HepG2 (cell line): ENCODE results near the gene ZC3H12A. TPM values are rescaled to one million over a fixed set of nuclear protein-coding genes. Genes with fewer than 3 reads are reported as not detected.
A peak's percentile ranks its signal among the peaks of the same experiment; 100 is the strongest.

Source experiments
- ARID4A ChIP-seq: sonication (generic); formaldehyde crosslinking; IDR thresholded peaks from 2 replicates; pipeline ENCODE4 v1.5.0; 2020; ENCODE audit warnings: mild to moderate bottlenecking, missing genetic modification reagents, borderline replicate concordance
- ESRRA ChIP-seq: sonication (generic); formaldehyde crosslinking; IDR thresholded peaks from 2 replicates; pipeline ENCODE4 v1.5.1; 2020; ENCODE audit warnings: mild to moderate bottlenecking, low read depth, missing genetic modification reagents
- EZH2 ChIP-seq: conservative IDR thresholded peaks from 2 replicates; pipeline ENCODE4 v1.6.1; 2012; ENCODE audit warnings: mild to moderate bottlenecking, low read depth, low read length, moderate library complexity
- GABPB1 ChIP-seq: IDR thresholded peaks from 2 replicates; pipeline ENCODE4 v1.6.1; 2016; ENCODE audit warnings: mild to moderate bottlenecking, missing genetic modification reagents, moderate library complexity, missing compliant biosample characterization
- MXD1 ChIP-seq: sonication (generic); formaldehyde crosslinking; IDR thresholded peaks from 2 replicates; pipeline ENCODE4 v1.4.0; 2020; ENCODE audit warnings: mild to moderate bottlenecking, missing genetic modification reagents
- MXD3 ChIP-seq: IDR thresholded peaks from 2 replicates; pipeline ENCODE4 v1.6.1; 2016; ENCODE audit warnings: mild to moderate bottlenecking, missing biosample characterization, missing genetic modification reagents
- PHF21A ChIP-seq: sonication (generic); formaldehyde crosslinking; IDR thresholded peaks from 2 replicates; pipeline ENCODE4 v1.5.0; 2020; ENCODE audit warnings: mild to moderate bottlenecking, missing genetic modification reagents
- POLR2A ChIP-seq, 2 experiments: IDR thresholded peaks; 2 replicates each; pipeline ENCODE4 v1.6.1; 2011; ENCODE audit warnings: low read depth in 2 of 2, low read length in 2 of 2, mild to moderate bottlenecking in 1 of 2, moderate library complexity in 1 of 2; ENCODE audit not compliant: insufficient read depth in 1 of 2
- SP2 ChIP-seq: sonication (generic); formaldehyde crosslinking; IDR thresholded peaks from 2 replicates; pipeline ENCODE4 v1.5.1; 2020; ENCODE audit warnings: mild to moderate bottlenecking, missing genetic modification reagents
- SP5 ChIP-seq: IDR thresholded peaks from 2 replicates; pipeline ENCODE4 v1.6.1; 2016; ENCODE audit warnings: low read depth, borderline replicate concordance
- TCF12 ChIP-seq, 2 experiments: fragments of 450-650 bp in 1 of 2; sonication (generic) in 1 of 2; formaldehyde crosslinking in 1 of 2; IDR thresholded peaks; 2 replicates each; pipeline versions ENCODE4 v1.6.1 to v1.8.0; 2017 to 2022; ENCODE audit warnings: antibody characterized with exemption in 1 of 2, mild to moderate bottlenecking in 1 of 2, missing genetic modification reagents in 1 of 2, moderate library complexity in 1 of 2
- TOPORS ChIP-seq: sonication (generic); formaldehyde crosslinking; IDR thresholded peaks from 2 replicates; pipeline ENCODE4 v1.8.0; 2023; ENCODE audit warnings: mild to moderate bottlenecking, missing genetic modification reagents
- U2AF2 ChIP-seq: fragments of 200-400 bp; formaldehyde crosslinking; IDR thresholded peaks from 2 replicates; pipeline ENCODE4 v1.6.1; 2017; ENCODE audit warnings: low read depth, mild to moderate bottlenecking, low read length
- ZFX ChIP-seq: sonication (generic); formaldehyde crosslinking; IDR thresholded peaks from 2 replicates; pipeline ENCODE4 v1.4.0; 2020; ENCODE audit warnings: mild to moderate bottlenecking, low read depth, missing genetic modification reagents, moderate library complexity
- ZNF296 ChIP-seq: sonication (generic); formaldehyde crosslinking; conservative IDR thresholded peaks from 2 replicates; pipeline ENCODE4 v1.5.0; 2020; ENCODE audit warnings: mild to moderate bottlenecking, missing genetic modification reagents
- ZNF547 ChIP-seq: sonication (generic); formaldehyde crosslinking; IDR thresholded peaks from 2 replicates; pipeline ENCODE4 v1.5.1; 2020; ENCODE audit warnings: mild to moderate bottlenecking, missing genetic modification reagents
- ZNF678 ChIP-seq: sonication (generic); formaldehyde crosslinking; IDR thresholded peaks from 2 replicates; pipeline ENCODE4 v1.4.0; 2020; ENCODE audit warnings: mild to moderate bottlenecking, missing genetic modification reagents
- ZNF788 ChIP-seq: sonication (generic); formaldehyde crosslinking; IDR thresholded peaks from 2 replicates; pipeline ENCODE4 v1.5.0; 2020; ENCODE audit warnings: mild to moderate bottlenecking, missing genetic modification reagents, borderline replicate concordance
- ZNF839 ChIP-seq: sonication (generic); formaldehyde crosslinking; IDR thresholded peaks from 2 replicates; pipeline ENCODE4 v1.4.0; 2020; ENCODE audit warnings: missing genetic modification reagents, mild to moderate bottlenecking, borderline replicate concordance
- ZNF883 ChIP-seq: sonication (generic); formaldehyde crosslinking; IDR thresholded peaks from 2 replicates; pipeline ENCODE4 v1.5.1; 2020; ENCODE audit warnings: mild to moderate bottlenecking, missing genetic modification reagents; ENCODE audit errors: not compliant biosample characterization
- polyA plus RNA-seq, 8 experiments: library from polyadenylated mRNA; depleted of rRNA in 3 of 8; stranded (reverse) in 7 of 8; unstranded in 1 of 8; fragments of >200 nt; fragmentation: Illumina TruSeq in 4 of 8; extraction: Trizol in 4 of 8; gene quantifications; 2 replicates each; pipeline versions ENCODE4 v1.2.1 to v1.2.3, GENCODE V29; 2011 to 2016; ENCODE audit warnings: low read depth in 4 of 8, missing spikeins in 1 of 8, mixed read lengths in 1 of 8; ENCODE audit not compliant: insufficient read depth in 1 of 8
- total RNA-seq, 5 experiments: library from RNA; depleted of rRNA; stranded (reverse); fragments of >200 nt; fragmentation: Illumina TruSeq; extraction: Trizol; gene quantifications; 2 replicates each; pipeline ENCODE4 v1.2.3, GENCODE V29; 2016; ENCODE audit warnings: low read depth in 1 of 5
- TF ChIP-seq, protein P1 (sequence below): sonication (generic); formaldehyde crosslinking; IDR thresholded peaks from 2 replicates; pipeline ENCODE4 v1.4.0; 2020; ENCODE audit warnings: mild to moderate bottlenecking, missing genetic modification reagents
- TF ChIP-seq, protein P2 (sequence below): sonication (generic); formaldehyde crosslinking; IDR thresholded peaks from 2 replicates; pipeline ENCODE4 v1.8.1; 2022; ENCODE audit warnings: mild to moderate bottlenecking, missing genetic modification reagents

The ZC3H12A gene
- total and polyA plus RNA-seq, 2 of the 13 experiments (the other 11 are each of a cell fraction or from before 2014, with no cell fraction given): 6.8 to 13.3 TPM

GRCh38 chr1:37471345-37472231, 2.8 kb upstream of the ZC3H12A start (continued):
- TF ChIP-seq SP5 (CRISPR knock-in tag) (0 out of 2 replicates have a peak, but pooled peaks have one; percentile 10), MXD3 (CRISPR knock-in tag) (no peak), PHF21A (no peak), POLR2A (IDR thresholded peaks at IDR 0.05; ENCODE audit: insufficient read depth in 1 of 2, low read depth in 2 of 2, low read length in 2 of 2) (peak in 1 of 2 experiments; percentile 31; a peak in 1 of 4 replicates), TOPORS (no peak), SP2 (no peak), ARID4A (CRISPR knock-in tag) (0 out of 2 replicates have a peak, but pooled peaks have one; percentile 28), ESRRA (CRISPR knock-in tag) (0 out of 2 replicates have a peak, but pooled peaks have one; percentile 26), ZFX (peak; percentile 30), GABPB1 (CRISPR knock-in tag) (peak; percentile 38; the same call in 1 of the 2 replicates), U2AF2 (no peak), MXD1 (CRISPR knock-in tag) (no peak), TCF12 (IDR thresholded peaks at IDR 0.05) (no peak), TCF12 (CRISPR knock-in tag; IDR thresholded peaks at IDR 0.05) (no peak), EZH2 (no peak), ZNF296 (CRISPR knock-in tag) (0 out of 2 replicates have a peak, but pooled peaks have one; percentile 48), ZNF547 (CRISPR knock-in tag) (no peak), ZNF678 (no peak), ZNF839 (CRISPR knock-in tag) (no peak), ZNF788 (CRISPR knock-in tag) (no peak), ZNF883 (peak; percentile 31)
- TF ChIP-seq, protein P1, sequence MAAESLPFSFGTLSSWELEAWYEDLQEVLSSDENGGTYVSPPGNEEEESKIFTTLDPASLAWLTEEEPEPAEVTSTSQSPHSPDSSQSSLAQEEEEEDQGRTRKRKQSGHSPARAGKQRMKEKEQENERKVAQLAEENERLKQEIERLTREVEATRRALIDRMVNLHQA: no peak
- TF ChIP-seq, protein P2, sequence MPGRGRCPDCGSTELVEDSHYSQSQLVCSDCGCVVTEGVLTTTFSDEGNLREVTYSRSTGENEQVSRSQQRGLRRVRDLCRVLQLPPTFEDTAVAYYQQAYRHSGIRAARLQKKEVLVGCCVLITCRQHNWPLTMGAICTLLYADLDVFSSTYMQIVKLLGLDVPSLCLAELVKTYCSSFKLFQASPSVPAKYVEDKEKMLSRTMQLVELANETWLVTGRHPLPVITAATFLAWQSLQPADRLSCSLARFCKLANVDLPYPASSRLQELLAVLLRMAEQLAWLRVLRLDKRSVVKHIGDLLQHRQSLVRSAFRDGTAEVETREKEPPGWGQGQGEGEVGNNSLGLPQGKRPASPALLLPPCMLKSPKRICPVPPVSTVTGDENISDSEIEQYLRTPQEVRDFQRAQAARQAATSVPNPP (CRISPR knock-in tag): no peak
